Cerebellar nuclear complex (tissue), 1 donor: ENCODE data around the gene CRK.
"Not testable (repeated sequence)": the region's sequence is repeated elsewhere in the genome, so short reads cannot be mapped to it uniquely, and the experiment has no call there.

Experiments used
- DNase-seq, 2 experiments: peaks; one replicate each; lab custom pipeline; 2025; lab: John Stamatoyannopoulos, UW

The CRK gene

GRCh38 chr17:1467898-1468492 lies 12.0 kb upstream of the CRK start:
- DNase-seq, result no peak

GRCh38 chr17:1467258-1467657 lies 11.2 kb upstream of the CRK start:
- DNase-seq, result no peak

GRCh38 chr17:1464186-1464585 lies 8.2 kb upstream of the CRK start:
- no peak for DNase-seq

GRCh38 chr17:1462164-1463112 lies 6.4 kb upstream of the CRK start:
- peak in 1 of 2 experiments; percentile 21 for DNase-seq

- DNase-seq, result no peak
Observed at GRCh38 chr17:1461198-1461944, 5.3 kb upstream of the CRK start.

GRCh38 chr17:1460233-1460632 lies 4.2 kb upstream of the CRK start:
- peak; percentile 46 to 70 for DNase-seq

GRCh38 chr17:1455291-1455796 lies 688 bp downstream of the CRK start:
- no peak for DNase-seq

GRCh38 chr17:1454541-1454940 lies 1.5 kb downstream of the CRK start:
- no peak for DNase-seq

GRCh38 chr17:1453694-1454093 lies 2.3 kb downstream of the CRK start:
- not testable (repeated sequence) for DNase-seq

GRCh38 chr17:1452836-1453235 lies 3.2 kb downstream of the CRK start:
- DNase-seq, result no peak

GRCh38 chr17:1450261-1450660 lies 5.8 kb downstream of the CRK start:
- DNase-seq, result not testable (repeated sequence)

- DNase-seq, result no peak
Observed at GRCh38 chr17:1449412-1449967, 6.5 kb downstream of the CRK start.

- no peak for DNase-seq
Observed at GRCh38 chr17:1447052-1447451, 9.0 kb downstream of the CRK start.

GRCh38 chr17:1446201-1446600 lies 9.8 kb downstream of the CRK start:
- no peak for DNase-seq

- not testable (repeated sequence) for DNase-seq
Observed at GRCh38 chr17:1445695-1446094, 10.3 kb downstream of the CRK start.

- DNase-seq, result not testable (repeated sequence)
Observed at GRCh38 chr17:1442721-1443120, 13.3 kb downstream of the CRK start.

- DNase-seq, result no peak
Observed at GRCh38 chr17:1442187-1442586, 13.8 kb downstream of the CRK start.

- no peak for DNase-seq
Observed at GRCh38 chr17:1440921-1441320, 15.1 kb downstream of the CRK start.

- DNase-seq, result no peak
Observed at GRCh38 chr17:1438593-1439083, 17.4 kb downstream of the CRK start.

GRCh38 chr17:1435326-1435725 lies 20.7 kb downstream of the CRK start:
- no peak for DNase-seq

- DNase-seq, result no peak
Observed at GRCh38 chr17:1434150-1434549, 21.9 kb downstream of the CRK start.

GRCh38 chr17:1431631-1432104 lies 24.4 kb downstream of the CRK start:
- no peak for DNase-seq
